ENCODE results near the gene FNDC7.
A peak's percentile ranks its signal among the peaks of the same experiment; 100 is the strongest.
"Not testable (repeated sequence)": the region's sequence is repeated elsewhere in the genome, so short reads cannot be mapped to it uniquely, and the experiment has no call there.

FNDC7 gene, protein sequence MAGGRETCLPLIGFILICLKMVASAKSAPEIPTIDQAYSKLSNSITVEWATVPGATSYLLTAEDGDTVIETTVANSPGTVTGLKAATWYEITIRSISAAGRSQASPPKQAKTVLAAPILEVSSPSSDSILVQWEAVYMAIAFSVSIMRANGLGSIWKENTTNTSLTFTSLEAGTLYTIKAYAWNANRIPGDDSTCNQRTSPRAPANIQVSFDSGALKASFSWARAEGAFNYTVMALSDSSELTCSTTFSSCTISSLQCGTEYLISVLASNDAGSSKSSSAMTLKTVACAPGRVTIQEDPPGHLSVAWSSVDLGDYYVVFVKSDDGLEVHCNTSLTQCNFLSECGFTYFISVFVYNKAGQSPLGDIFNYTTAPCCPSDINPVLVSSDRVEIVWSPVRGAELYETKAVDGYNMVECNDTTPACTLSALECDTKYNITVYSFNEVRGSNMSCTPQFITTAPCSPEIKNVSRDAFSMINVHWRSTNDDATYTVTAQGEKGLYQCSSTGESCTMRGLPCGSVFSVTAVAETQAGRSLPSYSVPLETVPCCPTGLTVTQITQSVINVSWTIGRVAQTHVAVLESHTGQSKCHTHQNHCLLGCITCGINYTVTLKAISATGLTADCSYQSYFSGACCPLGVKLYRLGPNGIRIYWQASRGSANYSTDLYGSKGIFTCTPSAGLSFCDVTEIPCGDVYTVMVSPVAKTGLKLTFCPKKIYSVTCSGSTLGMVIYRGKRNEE

DNA sequence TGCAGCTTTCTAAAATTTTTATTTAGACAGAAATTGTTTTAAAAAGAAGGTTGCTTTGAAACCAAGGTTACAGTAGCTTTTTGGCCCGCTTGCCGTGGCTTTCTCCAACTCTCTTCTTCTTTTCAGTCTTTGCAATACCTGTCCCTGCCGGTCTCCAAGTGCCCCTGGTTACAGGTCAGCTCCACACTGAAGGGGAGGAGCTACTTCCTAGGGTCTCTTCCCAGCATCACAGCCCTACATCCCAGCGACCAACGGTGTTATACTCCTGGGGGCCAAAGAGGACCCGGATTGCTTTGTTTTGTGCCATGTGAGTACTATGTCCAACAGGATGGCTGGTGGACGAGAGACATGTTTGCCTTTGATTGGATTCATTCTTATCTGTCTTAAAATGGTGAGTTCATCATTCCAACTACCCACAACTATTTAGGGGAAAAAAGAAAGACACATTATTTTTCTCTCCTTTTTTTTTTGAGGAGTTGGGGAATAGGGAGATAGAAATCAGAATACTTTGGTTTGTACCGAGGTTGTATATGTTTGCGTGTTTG, at the start of gene FNDC7:
Gene FNDC7 (plus strand): TSS at position 303 of the 545 bp plus-strand sequence. CDS start 26 bp downstream, at position 329.
- DNase-seq, result no peak

DNA sequence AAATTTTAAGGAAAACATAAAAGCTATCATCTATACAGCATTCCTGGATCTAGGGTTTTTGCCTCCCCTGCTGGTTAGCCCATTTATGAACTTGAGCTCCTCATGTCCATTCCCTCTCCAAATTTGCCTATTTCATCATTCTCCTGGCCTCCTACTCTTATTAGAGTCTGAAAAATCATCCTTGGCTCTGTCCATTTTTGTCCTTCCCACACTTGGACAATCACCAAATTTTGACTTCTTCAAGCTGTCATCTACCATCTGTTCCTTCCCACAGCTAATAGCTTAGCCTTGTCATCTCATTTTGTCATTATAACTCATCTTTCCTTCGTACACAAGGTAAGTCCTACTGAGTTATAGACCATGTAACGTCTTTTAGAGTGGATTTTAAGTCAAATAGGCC, 49.6 kb upstream of the FNDC7 start:
- DNase-seq, result no peak

DNA sequence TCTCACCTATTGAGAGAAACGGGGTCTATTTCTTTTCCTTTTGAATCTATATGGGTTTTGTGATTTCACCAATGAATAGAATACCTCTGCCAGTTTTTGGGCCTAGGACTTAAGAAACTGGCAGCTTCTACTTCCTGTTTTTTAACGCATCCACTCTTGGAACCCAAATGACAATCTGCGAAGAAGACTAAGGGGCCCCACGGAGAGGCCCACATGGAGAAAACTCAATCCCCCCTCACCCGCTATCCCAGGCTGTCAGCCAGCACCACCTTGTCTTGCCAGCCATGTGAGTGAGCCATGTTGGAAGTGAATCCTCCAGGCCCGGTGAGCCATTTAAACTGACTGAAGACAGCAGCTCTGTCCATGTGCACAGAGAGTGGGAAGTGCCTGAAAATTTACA, 48.2 kb upstream of the FNDC7 start:
- no peak for DNase-seq

DNA sequence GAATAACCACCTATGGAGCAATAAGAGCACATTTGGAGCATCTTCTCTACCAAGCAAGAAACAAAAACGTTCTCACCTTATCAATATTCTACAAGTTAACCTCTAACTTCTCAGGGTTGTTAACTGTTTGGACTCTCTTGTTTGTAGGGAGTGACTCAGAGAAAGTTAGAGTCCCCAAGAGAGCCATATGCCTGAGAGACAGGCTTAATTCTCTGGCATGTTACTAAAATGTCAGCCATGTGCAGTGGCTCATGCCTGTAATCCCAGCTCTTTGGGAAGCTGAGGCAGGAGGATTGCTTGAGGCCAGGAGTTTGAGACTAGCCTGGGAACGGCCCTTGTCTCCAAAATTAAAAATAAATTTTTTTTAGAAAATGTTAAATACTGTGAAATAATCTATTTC, 47.6 kb upstream of the FNDC7 start:
- DNase-seq, result no peak

DNA sequence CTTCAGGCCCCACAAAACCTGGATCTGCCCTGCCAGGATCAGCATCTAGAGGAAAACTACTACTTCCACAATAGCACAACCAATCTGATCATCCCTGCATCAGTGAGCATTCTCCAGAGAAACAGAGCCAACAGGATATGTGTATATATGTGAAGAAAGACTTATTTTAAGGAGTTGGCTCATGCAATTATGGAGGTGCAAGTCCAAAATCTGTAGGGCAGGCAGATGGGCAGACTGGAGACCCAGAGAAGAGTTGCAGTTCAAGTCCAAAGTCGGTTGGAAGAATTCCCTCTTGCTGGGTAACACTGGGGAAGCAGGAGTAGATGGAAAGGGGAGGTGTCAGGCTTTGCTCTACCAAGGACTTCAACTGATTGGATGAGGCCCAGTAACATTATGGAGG, 46.9 kb upstream of the FNDC7 start:
- no peak for DNase-seq

DNA sequence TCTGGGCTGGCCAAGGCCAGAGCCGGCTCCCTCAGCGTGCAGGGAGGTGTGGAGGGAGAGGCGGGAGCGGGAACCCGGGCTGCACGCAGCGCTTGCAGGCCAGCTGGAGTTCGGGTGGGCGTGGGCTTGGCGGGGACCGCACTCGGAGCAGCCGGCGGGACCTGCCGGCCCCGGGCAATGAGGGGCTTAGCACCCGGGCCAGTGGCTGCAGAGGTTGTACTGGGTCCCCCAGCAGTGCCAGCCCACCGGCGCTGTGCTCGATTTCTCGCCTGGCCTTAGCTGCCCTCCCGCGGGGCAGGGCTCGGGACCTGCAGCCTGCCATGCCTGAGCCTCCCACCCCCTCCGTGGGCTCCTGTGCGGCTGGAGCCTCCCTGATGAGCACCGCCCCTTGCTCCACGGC, 45.3 kb upstream of the FNDC7 start:
- DNase-seq, result not testable (repeated sequence)

DNA sequence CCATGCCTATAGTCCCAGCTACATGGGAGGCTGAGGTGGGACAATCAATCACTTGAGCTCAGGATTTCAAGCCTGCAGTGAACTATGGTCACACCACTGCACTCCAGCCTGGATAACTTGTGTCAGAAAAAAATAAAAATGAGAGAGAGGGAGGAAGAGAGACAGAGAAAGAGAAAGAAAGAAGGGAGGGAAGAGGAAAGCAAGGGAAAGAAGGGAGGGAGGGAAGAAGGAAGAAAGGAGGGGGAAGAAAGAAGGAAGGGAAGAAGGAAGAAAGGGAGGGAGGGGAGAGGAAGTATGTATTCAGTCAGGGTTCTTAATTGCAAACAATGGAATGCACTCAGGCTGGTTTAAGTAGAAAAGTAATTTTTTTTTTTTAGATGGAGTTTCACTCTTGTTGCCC, 43.9 kb upstream of the FNDC7 start:
- DNase-seq, result no peak

DNA sequence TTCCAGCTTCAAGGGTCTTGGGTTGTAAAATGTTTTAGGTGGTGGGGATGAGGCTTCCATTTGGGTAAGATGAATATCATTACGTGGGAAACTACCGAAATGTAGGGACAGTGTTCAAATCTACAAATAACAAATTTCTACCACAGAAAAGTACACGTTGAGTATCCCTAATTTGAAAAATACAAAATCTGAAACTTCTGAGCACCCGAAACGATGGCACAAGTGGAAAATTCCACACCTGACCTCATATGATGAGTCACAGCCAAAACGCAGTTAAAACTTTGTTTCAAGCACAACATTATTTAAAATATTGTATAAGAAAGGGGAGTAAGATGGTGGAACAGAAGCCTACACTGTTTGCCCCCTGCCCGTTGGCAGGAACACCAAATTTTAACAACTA, 43.0 kb upstream of the FNDC7 start:
- DNase-seq, result no peak

DNA sequence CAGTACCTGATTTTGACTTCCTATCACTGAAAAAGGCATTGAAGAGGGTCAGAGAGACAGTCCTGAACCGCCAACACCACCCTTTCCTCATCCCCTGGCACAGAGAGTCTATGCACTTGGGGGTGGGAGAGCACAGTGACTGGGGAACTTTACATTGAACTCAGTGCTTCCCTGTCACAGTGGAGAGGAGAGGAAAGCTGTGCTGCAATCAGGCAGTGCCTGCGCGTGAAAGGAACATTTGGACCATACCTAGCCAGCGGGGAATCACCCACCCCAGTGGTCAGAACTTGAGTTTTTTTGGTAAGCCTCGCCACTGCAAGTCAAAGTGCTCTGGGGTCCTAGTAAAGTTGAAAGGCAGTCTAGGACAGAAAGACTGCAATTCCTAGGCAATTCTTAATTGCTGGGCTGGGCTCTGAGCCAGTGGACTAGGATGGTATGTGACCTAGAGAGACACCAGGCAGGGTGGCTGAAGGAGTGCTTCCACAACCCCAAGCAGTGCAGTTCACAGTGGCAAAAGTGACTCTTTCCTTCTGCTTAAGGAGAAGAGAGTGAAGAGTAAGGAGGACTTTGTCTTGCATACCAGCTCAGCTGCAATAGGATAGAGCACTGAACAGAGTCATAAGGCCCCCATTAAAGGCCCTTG, 42.5 kb upstream of the FNDC7 start:
- no peak for DNase-seq

DNA sequence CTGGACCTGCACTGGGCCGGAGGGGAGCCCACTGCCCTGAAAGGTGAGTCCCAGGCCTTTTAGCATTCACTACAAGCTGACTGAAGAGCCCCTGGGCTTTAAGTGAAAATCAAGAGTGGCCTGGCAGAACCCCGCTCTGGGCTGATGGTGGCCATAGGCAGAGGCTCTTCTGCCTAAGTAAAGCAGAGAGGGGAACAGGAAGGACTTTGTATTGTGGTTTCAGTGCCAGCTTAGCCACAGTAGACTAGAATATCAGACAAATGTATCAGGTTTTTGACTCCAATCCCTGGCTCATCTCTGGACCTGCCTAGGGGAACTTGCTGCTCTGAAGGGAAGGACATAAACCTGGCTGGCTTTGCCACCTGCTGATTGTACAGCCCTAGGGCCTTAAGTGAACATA, 41.6 kb upstream of the FNDC7 start:
- no peak for DNase-seq

DNA sequence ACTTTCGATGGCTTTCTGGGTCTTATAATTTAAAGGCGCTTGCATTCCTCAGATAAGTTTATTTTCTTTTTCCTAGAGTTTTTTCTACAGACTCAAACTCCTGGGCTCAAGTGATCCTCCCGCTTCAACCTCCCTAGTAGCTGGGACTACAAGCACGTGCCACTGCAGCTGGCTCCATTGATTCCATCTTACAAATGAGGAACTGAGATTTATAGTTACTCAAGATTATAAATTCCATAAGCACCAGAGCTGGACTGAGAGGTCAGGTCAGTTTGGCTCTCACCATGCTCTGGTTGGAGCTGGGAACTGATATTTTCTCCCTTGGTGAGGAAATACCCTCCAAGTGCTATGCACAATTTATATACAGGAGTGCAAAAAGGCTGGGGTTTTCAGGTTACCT, 34.0 kb upstream of the FNDC7 start:
- DNase-seq, result no peak

DNA sequence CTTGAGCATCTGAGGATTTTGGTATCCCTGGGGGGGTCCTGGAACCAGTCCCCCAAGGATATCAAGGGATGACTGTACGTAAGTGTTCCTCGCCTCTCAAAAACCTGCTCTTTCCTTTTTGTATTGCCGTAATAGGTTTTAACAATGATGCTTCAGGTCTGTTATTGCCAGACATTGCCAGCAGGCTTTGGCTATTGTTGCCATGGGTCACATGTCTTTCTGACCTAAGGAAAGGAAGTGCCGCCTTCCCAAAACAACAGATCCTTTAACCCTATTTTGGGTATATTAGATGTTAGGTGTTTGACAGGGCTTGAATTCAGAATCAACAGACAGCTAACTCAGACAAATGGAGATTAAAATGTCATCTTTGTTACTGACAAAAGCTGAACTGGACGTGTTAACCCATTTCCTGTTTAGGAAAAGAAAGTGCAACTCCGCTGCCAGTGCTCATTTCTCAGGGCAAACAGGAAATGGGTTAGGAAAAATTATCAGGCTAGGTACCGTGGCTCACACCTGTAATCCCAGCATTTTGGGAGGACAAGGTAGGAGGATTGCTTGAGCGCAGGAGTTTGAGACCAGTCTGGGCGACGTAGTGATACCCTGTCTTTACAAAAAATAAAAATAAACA, 33.0 kb upstream of the FNDC7 start:
- DNase-seq, result no peak

DNA sequence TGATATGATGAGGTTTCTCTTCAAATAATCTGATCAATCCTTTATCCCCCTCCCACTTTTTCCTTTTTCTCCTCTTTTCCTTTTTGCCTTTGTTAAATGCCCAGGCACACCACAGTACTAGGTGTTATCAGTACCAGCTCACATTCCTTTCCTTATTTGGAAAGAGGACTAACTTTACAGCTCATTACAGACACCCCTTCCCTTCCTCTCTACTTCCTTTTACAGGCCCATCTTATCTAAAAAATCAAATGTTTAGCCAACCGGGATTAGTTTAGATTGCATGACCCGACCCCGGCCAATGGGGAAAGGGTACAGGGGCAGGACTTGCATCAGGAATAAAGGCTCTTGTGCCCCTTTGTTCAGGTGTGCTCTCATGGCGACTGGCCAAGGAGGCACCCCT, 31.0 kb upstream of the FNDC7 start:
- not testable (repeated sequence) for DNase-seq

DNA sequence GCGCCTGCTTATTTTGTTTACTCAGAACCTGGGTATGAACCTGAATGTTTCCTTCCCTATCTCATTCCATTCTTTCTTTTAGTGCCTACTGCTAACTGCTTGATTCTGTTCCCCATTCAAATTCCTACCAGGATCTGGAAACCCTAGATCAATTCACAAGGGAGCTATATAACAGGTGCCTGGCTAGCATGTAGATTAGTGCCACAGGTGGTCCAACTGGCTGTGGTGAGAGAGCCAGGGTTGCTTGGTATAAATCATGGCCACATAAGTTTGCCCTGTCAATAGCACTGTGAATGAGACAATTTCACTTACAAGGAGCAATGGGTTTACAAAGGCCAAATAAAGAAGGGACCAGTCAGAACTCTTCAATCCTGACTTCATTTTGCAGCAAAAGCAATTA, 27.2 kb upstream of the FNDC7 start:
- no peak for DNase-seq

DNA sequence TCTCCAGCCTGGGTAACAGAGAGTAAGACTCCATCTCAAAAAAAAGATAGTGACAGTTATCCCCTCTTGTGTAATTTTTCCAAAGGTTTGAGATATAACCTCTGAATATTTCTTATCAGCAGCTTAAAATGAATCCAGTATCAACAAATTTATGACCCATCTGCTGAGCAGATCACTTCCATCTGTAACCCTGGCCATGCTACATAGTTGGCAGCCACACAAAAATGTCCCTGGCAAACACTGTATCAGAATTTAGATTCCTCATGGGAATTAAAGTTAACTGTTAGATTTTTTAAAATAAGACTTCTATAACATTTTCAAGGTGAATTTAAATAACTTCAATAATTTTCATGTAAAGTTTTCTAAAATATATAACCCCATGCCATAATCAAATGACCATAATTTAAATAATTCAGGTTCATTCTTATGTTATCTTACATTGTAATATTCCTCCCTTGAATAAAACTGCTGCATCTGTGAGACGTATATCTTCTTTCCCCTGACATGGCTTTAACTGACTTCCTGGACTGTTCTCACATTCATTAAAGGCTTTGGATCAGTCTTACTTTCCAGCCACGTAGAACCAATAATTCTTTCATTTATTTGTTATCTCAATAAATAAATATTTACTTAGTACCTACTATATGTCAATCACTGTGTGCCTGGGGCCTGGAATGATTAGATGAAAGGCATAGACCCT, 25.9 kb upstream of the FNDC7 start:
- no peak for DNase-seq

DNA sequence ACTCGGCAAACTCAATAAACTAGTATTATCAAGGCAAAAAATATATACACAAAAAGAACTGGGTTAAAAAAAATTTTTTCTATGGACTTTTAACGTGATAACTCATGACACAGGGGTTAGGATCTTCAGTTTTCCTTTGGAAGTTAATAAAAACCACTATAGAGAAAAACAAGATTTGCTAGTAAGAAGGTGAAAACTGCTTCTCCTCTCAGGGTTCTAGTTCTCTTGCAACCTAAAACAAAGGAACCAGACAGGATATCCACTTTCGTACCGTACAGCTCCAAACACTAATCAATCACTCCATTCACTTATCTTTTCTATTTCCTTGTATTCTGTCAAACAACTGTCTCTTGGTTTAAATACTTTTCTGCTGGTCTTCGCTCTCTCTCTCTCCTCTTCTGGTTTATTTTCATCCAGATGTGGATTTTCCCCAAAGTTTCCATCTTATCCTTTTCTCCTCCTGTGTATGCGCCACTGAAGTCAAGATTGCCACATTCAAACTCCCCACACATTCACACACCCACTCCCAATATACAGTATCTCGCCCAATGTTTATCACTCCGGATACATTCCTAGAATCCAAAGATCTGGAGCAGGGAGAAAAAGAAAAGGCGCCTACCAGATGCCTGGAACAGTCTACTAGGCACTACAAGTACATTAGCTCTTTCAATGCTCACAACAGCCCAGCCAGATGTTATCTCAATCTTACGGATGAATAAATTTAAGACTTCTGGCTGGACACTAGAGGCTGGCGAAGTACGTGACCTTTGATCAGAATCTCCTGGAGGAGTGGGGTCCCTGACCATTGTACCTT, 21.4 kb upstream of the FNDC7 start:
- DNase-seq, result no peak

DNA sequence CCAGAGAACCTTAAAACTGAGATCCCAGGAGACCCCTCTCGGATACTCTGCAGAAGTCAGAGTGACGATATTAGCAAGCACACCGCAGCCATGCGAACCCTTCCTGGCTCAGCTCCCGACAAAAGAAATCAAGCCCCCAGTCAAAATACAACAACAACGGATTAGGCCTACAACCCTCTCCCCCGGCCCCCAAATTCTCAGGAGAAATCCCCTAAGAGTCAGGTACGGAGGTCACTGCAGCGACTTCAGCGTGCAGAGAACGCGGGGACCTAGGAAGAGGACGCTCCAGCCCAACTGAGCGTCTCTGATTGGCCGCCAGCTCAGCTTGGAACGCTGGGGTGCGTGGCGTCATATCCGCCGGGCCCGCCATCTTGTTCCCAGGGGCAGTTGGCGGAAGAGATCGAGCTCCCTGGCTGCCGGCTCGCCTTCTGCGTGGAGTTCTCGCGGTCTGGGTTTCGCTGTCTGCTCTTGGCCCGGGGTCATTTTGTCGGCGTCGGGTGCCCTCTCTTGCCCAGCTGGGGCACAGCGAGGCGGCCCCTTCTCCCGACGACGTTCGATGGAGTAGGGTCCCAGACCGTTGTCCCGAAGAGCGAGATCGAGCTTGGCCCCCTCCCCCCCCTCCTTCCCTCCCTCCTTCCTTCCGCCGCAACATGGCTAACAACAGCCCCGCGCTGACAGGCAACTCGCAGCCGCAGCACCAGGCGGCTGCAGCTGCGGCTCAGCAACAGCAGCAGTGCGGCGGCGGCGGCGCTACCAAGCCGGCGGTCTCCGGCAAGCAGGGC, 20.6 kb upstream of the FNDC7 start, which contains the start of gene PRPF38B:
Gene PRPF38B (plus strand): TSS at position 369 of the 782 bp plus-strand sequence. CDS start 282 bp downstream, at position 651.
- DNase-seq, result peak; percentile 89

DNA sequence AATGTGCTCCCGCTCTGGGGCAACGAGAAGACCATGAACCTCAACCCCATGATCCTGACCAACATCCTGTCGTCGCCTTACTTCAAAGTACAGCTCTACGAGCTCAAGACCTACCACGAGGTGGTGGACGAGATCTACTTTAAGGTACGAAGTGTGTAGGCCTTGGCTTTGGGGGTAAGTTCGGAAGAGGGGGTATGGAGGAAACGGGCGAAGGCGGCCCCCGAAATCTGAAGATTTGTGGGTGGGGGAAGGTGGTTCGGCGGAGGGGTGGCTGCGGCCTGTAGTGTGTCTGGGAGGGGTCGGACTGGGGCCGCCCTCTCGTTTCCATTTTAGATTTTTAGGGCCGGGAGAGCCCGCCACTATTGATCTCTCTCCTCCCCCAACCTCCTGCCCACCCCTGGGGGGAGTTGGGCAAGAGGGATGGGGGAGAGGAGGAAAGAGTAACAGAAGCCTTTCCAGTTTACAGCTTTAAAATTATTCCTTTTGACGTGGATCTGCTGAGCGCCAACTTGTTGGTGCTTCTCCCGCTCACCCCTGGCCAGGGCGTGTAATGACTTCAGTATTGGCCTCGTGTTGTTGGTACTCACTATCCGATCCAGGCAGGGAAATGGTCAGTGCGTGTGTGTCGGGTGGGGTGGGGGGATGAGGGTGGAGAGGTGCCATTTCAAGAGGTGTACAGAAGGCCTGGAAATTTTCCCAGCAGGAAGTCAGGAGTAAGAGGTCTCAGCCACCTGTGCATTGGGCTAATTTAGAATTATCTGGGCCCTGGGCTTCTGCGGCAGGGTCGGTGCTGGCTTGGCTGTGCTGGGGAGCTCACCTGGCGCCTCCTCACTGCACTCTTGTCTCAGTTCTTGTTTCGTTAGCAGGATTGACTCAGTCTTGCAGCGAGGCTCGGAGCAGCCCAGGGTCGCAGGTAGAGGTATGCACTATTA, 19.7 kb upstream of the FNDC7 start:
- DNase-seq, result peak; percentile 63

DNA sequence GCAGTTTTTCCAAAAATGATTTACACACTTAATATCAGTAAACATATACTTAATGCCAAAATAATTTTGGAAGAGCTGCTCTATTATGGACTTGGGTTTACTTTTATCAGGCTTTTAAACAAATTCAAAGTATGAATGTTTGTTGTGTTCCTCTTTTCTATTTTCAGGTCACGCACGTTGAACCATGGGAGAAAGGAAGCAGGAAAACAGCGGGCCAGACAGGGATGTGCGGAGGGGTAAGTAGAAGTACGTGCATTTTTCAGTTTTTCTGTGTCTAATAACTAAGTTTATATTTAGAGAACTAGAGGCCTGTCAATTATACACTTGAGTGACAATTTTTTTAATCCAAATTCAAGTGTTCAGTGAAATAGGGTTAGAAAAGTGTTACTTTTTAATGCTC, 17.2 kb upstream of the FNDC7 start:
- DNase-seq, result no peak
